ENCODE results near the gene BCAR1. TPM values are rescaled to one million over a fixed set of nuclear protein-coding genes. Genes with fewer than 3 reads are reported as not detected.

BCAR1 gene
- total RNA-seq, 3 donors from 2014 or later: 100 to 134 (median 116) TPM

GRCh38 chr16:75196836-75197235, 54.6 kb downstream of the BCAR1 start:
- Histone ChIP-seq H3K4me1 (ENCODE audit: low read depth) (peaks cover 11% of the 10 kb centered on the region), H3K9me3 (no peaks in the 10 kb centered on the region), H3K36me3 (ENCODE audit: low read depth) (no peaks in the 10 kb centered on the region), H3K4me3 (no peak overlapping the region)
- intact Hi-C loops (cut with DNase I, micrococcal nuclease): loop anchor here (10.0 kb wide), 2 partner anchors 198 to 268 kb away; partner anchors contain the start of gene TMEM170A (in 1 of the 2)
- no peak for TF ChIP-seq CTCF (IDR thresholded peaks at IDR 0.05)
- DNase-seq (no peak), ATAC-seq (no peak)

- DNase-seq (no peak), ATAC-seq (no peak)
- H3K9me3 ChIP-seq: no peaks in the 10 kb centered on the region
- peaks cover 11% of the 10 kb centered on the region for H3K4me1 ChIP-seq (ENCODE audit: low read depth)
- H3K36me3 ChIP-seq (ENCODE audit: low read depth): no peaks in the 10 kb centered on the region
- intact Hi-C loops (cut with DNase I, micrococcal nuclease): loop anchor here (10.0 kb wide), 2 partner anchors 199 to 269 kb away; partner anchors contain the start of gene TMEM170A (in 1 of the 2)
- H3K4me3 ChIP-seq: no peak overlapping the region
- no peak for TF ChIP-seq CTCF (IDR thresholded peaks at IDR 0.05)
Observed at GRCh38 chr16:75195811-75196790, 55.3 kb downstream of the BCAR1 start.

- intact Hi-C loops (cut with DNase I, micrococcal nuclease): loop anchor here (10.0 kb wide), 2 partner anchors 201 to 271 kb away; partner anchors contain the start of gene TMEM170A (in 1 of the 2)
- H3K4me3 ChIP-seq: no peak overlapping the region
- no peak for ATAC-seq
- no peaks in the 10 kb centered on the region for H3K36me3 ChIP-seq (ENCODE audit: low read depth)
- no peaks in the 10 kb centered on the region for H3K9me3 ChIP-seq
- peaks cover 11% of the 10 kb centered on the region for H3K4me1 ChIP-seq (ENCODE audit: low read depth)
- no peak for DNase-seq
- no peak for TF ChIP-seq CTCF (IDR thresholded peaks at IDR 0.05)
Observed at GRCh38 chr16:75193730-75194444, 57.5 kb downstream of the BCAR1 start.

- intact Hi-C loops (cut with DNase I, micrococcal nuclease): loop anchor here (10.0 kb wide), 2 partner anchors 202 to 272 kb away; partner anchors contain the start of gene TMEM170A (in 1 of the 2)
- Histone ChIP-seq H3K4me3 (no peak overlapping the region), H3K4me1 (ENCODE audit: low read depth) (peaks cover 10% of the 10 kb centered on the region), H3K36me3 (ENCODE audit: low read depth) (no peaks in the 10 kb centered on the region), H3K9me3 (no peaks in the 10 kb centered on the region)
- ATAC-seq (no peak), DNase-seq (no peak)
- TF ChIP-seq CTCF (IDR thresholded peaks at IDR 0.05): no peak
Observed at GRCh38 chr16:75193265-75193650, 58.2 kb downstream of the BCAR1 start.

GRCh38 chr16:75192606-75193264, 58.7 kb downstream of the BCAR1 start:
- peaks cover 6% of the 10 kb centered on the region for H3K4me1 ChIP-seq (ENCODE audit: low read depth)
- TF ChIP-seq CTCF (IDR thresholded peaks at IDR 0.05): no peak
- no peaks in the 10 kb centered on the region for H3K9me3 ChIP-seq
- no peak for DNase-seq
- no peak for ATAC-seq
- H3K36me3 ChIP-seq (ENCODE audit: low read depth): no peaks in the 10 kb centered on the region
- no peak overlapping the region for H3K4me3 ChIP-seq
- intact Hi-C loops (cut with DNase I, micrococcal nuclease): loop anchor here (10.0 kb wide), 2 partner anchors 202 to 272 kb away; partner anchors contain the start of gene TMEM170A (in 1 of the 2)
